ENCODE results near the gene ADIG. TPM values are rescaled to one million over a fixed set of nuclear protein-coding genes. Genes with fewer than 3 reads are reported as not detected.

Gene ADIG
- total and polyA plus RNA-seq, 9 donors: not detected

DNA sequence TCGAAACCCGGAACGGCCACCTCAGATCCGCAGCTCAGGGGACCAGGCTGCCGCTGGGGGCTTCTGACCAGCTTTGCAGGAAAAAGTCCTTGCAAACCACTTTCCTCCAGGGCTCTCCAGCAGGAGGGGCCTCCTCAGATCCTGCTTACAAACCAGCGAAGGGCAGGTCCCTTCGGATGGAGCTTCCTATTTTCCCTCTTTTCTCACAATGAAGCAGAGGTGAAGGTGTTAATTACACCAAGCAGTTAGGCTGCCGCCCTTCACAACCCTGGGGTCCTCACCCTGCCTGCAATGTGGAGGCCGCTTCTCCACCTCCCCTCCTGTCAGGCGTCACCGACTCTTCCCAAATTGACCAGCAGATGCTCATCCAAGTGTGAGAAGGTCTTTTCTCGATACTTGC, 26.4 kb downstream of the ADIG start:
- intact Hi-C loops (cut with DNase I): no loop called here
- DNase-seq: no peak
- Histone ChIP-seq H3K36me3 (no peaks in the 10 kb centered on the region), H3K4me1 (ENCODE audit: insufficient read depth) (no peaks in the 10 kb centered on the region), H3K27ac (no peak overlapping the region), H3K4me3 (no peak overlapping the region), H3K27me3 (no peaks in the 10 kb centered on the region), H3K9me3 (no peaks in the 10 kb centered on the region)
- TF ChIP-seq POLR2A (IDR thresholded peaks at IDR 0.05) (no peak), CTCF (IDR thresholded peaks at IDR 0.05) (no peak), EP300 (IDR thresholded peaks at IDR 0.05) (no peak)
- whole genome bisulfite sequencing, 3 donors: 16 to 26% (median 20%) methylated on average over 12 of the region's 12 CpGs

DNA sequence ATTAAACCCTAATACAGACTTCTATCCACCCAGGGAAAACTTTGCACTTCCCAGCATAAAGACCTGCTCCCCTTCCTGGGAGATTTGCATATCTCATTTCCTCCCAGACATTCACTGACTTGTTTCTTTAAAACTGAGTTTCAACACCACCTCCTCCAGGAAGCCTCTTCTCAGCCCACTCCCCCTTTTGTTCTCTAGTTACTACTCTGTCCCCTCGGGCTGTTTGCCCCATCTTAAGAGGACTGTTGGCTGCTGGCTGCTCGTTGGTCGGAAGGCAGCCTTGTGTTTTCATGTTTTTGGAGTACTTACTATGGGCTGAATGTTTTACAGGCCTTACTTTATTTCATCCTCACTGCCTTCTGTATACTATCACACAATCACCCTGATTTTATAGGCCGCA, 27.2 kb downstream of the ADIG start:
- Histone ChIP-seq H3K4me3 (no peak overlapping the region), H3K27ac (no peak overlapping the region), H3K4me1 (ENCODE audit: insufficient read depth) (no peaks in the 10 kb centered on the region), H3K36me3 (no peaks in the 10 kb centered on the region), H3K27me3 (no peaks in the 10 kb centered on the region), H3K9me3 (no peaks in the 10 kb centered on the region)
- no peak for DNase-seq
- intact Hi-C loops (cut with DNase I): no loop called here
- 68 to 82% (median 73%) methylated on average over 4 of the region's 4 CpGs for WGBS, 3 donors
- TF ChIP-seq CTCF (IDR thresholded peaks at IDR 0.05) (no peak), EP300 (IDR thresholded peaks at IDR 0.05) (no peak), POLR2A (IDR thresholded peaks at IDR 0.05) (no peak)

GRCh38 chr20:38609815-38610214, 28.8 kb downstream of the ADIG start:
- H3K36me3 ChIP-seq: no peaks in the 10 kb centered on the region
- no peaks in the 10 kb centered on the region for H3K27me3 ChIP-seq
- TF ChIP-seq EP300 (IDR thresholded peaks at IDR 0.05) (no peak), CTCF (IDR thresholded peaks at IDR 0.05) (no peak), POLR2A (IDR thresholded peaks at IDR 0.05) (no peak)
- 69 to 79% (median 74%) methylated on average over 4 of the region's 4 CpGs for WGBS, 3 donors
- no peak for DNase-seq
- no peak overlapping the region for H3K27ac ChIP-seq
- no peak overlapping the region for H3K4me3 ChIP-seq
- intact Hi-C loops (cut with DNase I): no loop called here
- H3K4me1 ChIP-seq (ENCODE audit: insufficient read depth): no peaks in the 10 kb centered on the region
- H3K9me3 ChIP-seq: no peaks in the 10 kb centered on the region

DNA sequence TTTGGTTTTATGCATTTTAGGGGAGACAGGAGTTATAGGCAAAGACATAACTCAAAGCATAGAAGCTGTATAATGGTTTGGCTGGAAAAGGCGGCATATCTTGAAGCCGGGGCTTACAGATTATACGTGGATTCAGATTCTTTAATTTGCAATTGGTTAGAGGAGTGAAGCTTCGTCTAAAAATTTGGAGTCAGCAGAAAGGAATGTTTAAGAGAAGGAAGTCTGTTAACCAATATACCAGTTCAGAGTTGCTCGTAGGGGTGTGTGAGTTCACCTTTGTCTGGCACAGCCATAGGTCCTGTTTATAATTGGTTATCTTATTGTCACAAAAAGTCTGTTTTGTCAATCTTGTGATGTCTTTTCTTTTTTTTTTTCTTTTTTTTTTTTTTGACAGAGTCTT, 29.5 kb downstream of the ADIG start:
- H3K9me3 ChIP-seq: no peaks in the 10 kb centered on the region
- H3K27me3 ChIP-seq: no peaks in the 10 kb centered on the region
- H3K4me1 ChIP-seq (ENCODE audit: insufficient read depth): no peaks in the 10 kb centered on the region
- 62 to 69% (median 64%) methylated on average over 5 of the region's 5 CpGs for WGBS, 3 donors
- DNase-seq: no peak
- H3K4me3 ChIP-seq: no peak overlapping the region
- no peak overlapping the region for H3K27ac ChIP-seq
- intact Hi-C loops (cut with DNase I): no loop called here
- TF ChIP-seq EP300 (IDR thresholded peaks at IDR 0.05) (no peak), POLR2A (IDR thresholded peaks at IDR 0.05) (no peak), CTCF (IDR thresholded peaks at IDR 0.05) (no peak)
- no peaks in the 10 kb centered on the region for H3K36me3 ChIP-seq

Measured in ovary (tissue), 9 donors.